Measurements from ENCODE around the gene DNAJC5G.

- TF ChIP-seq CTCF (IDR thresholded peaks at IDR 0.05): no peak
- TF ChIP-seq POLR2A (IDR thresholded peaks at IDR 0.05): no peak
- no peak for TF ChIP-seq EP300 (IDR thresholded peaks at IDR 0.05; ENCODE audit: low read depth)
- TF ChIP-seq POLR2AphosphoS5 (IDR thresholded peaks at IDR 0.05): no peak
Measured at GRCh38 chr2:27270131-27270530, 5.1 kb upstream of the DNAJC5G start.
